KOPT-K1 (cell line): Measurements from ENCODE around the gene CEACAM19.
"Not testable (repeated sequence)": the region's sequence is repeated elsewhere in the genome, so short reads cannot be mapped to it uniquely, and the experiment has no call there.

Source experiments
- H3K27ac ChIP-seq: fragments of 200-600 bp; sonication (generic); 2 replicates; pipeline ENCODE4 v1.5.1; 2016; ENCODE audit warnings: antibody characterized with exemption, mild to moderate bottlenecking, low read depth, low read length; ENCODE audit not compliant: poor library complexity, severe bottlenecking
- H3K36me3 ChIP-seq: fragments of 200-600 bp; sonication (generic); 2 replicates; pipeline ENCODE4 v1.5.1; 2017; ENCODE audit warnings: antibody characterized with exemption, mild to moderate bottlenecking, low read length, moderate library complexity; ENCODE audit not compliant: insufficient read depth
- H3K9me3 ChIP-seq: fragments of 200-600 bp; sonication (generic); 2 replicates; pipeline ENCODE4 v1.5.1; 2017; ENCODE audit warnings: antibody characterized with exemption, low read length, mild to moderate bottlenecking; ENCODE audit not compliant: insufficient read depth, poor library complexity, severe bottlenecking

The CEACAM19 gene

GRCh38 chr19:44681992-44682790 lies 10.9 kb downstream of the CEACAM19 start:
- H3K36me3 ChIP-seq = no peaks in the 10 kb centered on the region
- H3K27ac ChIP-seq = no peak overlapping the region
- H3K9me3 ChIP-seq = no peaks in the 10 kb centered on the region

- H3K9me3 ChIP-seq = no peaks in the 10 kb centered on the region
- no peak overlapping the region for H3K27ac ChIP-seq
- no peaks in the 10 kb centered on the region for H3K36me3 ChIP-seq
These were observed 11.5 kb downstream of the CEACAM19 start for GRCh38 chr19:44682807-44683206.

GRCh38 chr19:44683434-44684210 lies 12.3 kb downstream of the CEACAM19 start:
- H3K36me3 ChIP-seq = no peaks in the 10 kb centered on the region
- H3K27ac ChIP-seq = no peak overlapping the region
- no peaks in the 10 kb centered on the region for H3K9me3 ChIP-seq

- H3K27ac ChIP-seq, H3K9me3 ChIP-seq, H3K36me3 ChIP-seq: not testable (repeated sequence)
These were observed 13.1 kb downstream of the CEACAM19 start for GRCh38 chr19:44684396-44684795.

- no peak overlapping the region for H3K27ac ChIP-seq
- H3K36me3 ChIP-seq = no peaks in the 10 kb centered on the region
These were observed 13.9 kb downstream of the CEACAM19 start for GRCh38 chr19:44684892-44685863.

GRCh38 chr19:44685877-44686276 lies 14.6 kb downstream of the CEACAM19 start:
- H3K27ac ChIP-seq = no peak overlapping the region
- H3K36me3 ChIP-seq = no peaks in the 10 kb centered on the region
- no peaks in the 10 kb centered on the region for H3K9me3 ChIP-seq

More at GRCh38 chr19:44684892-44685863, 13.9 kb downstream of the CEACAM19 start:
- no peaks in the 10 kb centered on the region for H3K9me3 ChIP-seq

GRCh38 chr19:44686896-44687295 lies 15.6 kb downstream of the CEACAM19 start:
- no peaks in the 10 kb centered on the region for H3K9me3 ChIP-seq
- no peak overlapping the region for H3K27ac ChIP-seq
- no peaks in the 10 kb centered on the region for H3K36me3 ChIP-seq

- no peak overlapping the region for H3K27ac ChIP-seq
- H3K36me3 ChIP-seq = no peaks in the 10 kb centered on the region
- H3K9me3 ChIP-seq = no peaks in the 10 kb centered on the region
These were observed 16.6 kb downstream of the CEACAM19 start for GRCh38 chr19:44687888-44688287.

- no peak overlapping the region for H3K27ac ChIP-seq
These were observed 18.2 kb downstream of the CEACAM19 start for GRCh38 chr19:44689290-44690130.

GRCh38 chr19:44690131-44690440 lies 18.8 kb downstream of the CEACAM19 start:
- Histone ChIP-seq H3K9me3 (no peaks in the 10 kb centered on the region), H3K36me3 (no peaks in the 10 kb centered on the region), H3K27ac (no peak overlapping the region)

More at GRCh38 chr19:44689290-44690130, 18.2 kb downstream of the CEACAM19 start:
- Histone ChIP-seq H3K36me3 (no peaks in the 10 kb centered on the region), H3K9me3 (no peaks in the 10 kb centered on the region)

GRCh38 chr19:44692379-44692721 lies 21.1 kb downstream of the CEACAM19 start:
- Histone ChIP-seq H3K36me3 (no peaks in the 10 kb centered on the region), H3K27ac (no peak overlapping the region)

GRCh38 chr19:44694184-44694579 lies 22.9 kb downstream of the CEACAM19 start:
- H3K36me3 ChIP-seq = no peaks in the 10 kb centered on the region
- H3K27ac ChIP-seq = no peak overlapping the region
- H3K9me3 ChIP-seq = no peaks in the 10 kb centered on the region

More at GRCh38 chr19:44692379-44692721, 21.1 kb downstream of the CEACAM19 start:
- H3K9me3 ChIP-seq = no peaks in the 10 kb centered on the region

GRCh38 chr19:44696939-44697669 lies 25.8 kb downstream of the CEACAM19 start:
- H3K9me3 ChIP-seq = no peaks in the 10 kb centered on the region
- H3K36me3 ChIP-seq = no peaks in the 10 kb centered on the region
- H3K27ac ChIP-seq = no peak overlapping the region

- H3K27ac ChIP-seq = no peak overlapping the region
- no peaks in the 10 kb centered on the region for H3K36me3 ChIP-seq
These were observed 26.4 kb downstream of the CEACAM19 start for GRCh38 chr19:44697670-44698034.

More at GRCh38 chr19:44697670-44698034, 26.4 kb downstream of the CEACAM19 start:
- no peaks in the 10 kb centered on the region for H3K9me3 ChIP-seq
